NB4 (cell line): ENCODE measurements around the gene SMIM45.

Source experiments
- CTCF ChIP-seq: IDR thresholded peaks from one replicate; pipeline ENCODE4 v1.5.1; 2012; ENCODE audit warnings: low read depth, low read length
- MAX ChIP-seq: IDR thresholded peaks from 2 replicates; pipeline ENCODE4 v1.6.1; 2011; ENCODE audit warnings: low read depth, low read length
- MYC ChIP-seq: IDR thresholded peaks from 2 replicates; pipeline ENCODE4 v1.6.1; 2011; ENCODE audit warnings: low read depth, low read length
- POLR2A ChIP-seq: IDR thresholded peaks from 2 replicates; pipeline ENCODE4 v1.6.1; 2011; ENCODE audit warnings: mild to moderate bottlenecking; ENCODE audit not compliant: insufficient read length; ENCODE audit errors: extremely low read depth

GRCh38 chr22:41923595-41924276 lies 28.2 kb upstream of the SMIM45 start:
- no peak for TF ChIP-seq CTCF
- TF ChIP-seq MAX: no peak
- TF ChIP-seq MYC: no peak
- no peak for TF ChIP-seq POLR2A
